ENCODE results near the gene DLG2. TPM values are rescaled to one million over a fixed set of nuclear protein-coding genes. Genes with fewer than 3 reads are reported as not detected.

DLG2 gene
- total RNA-seq, 4 donors from 2014 or later, result 1.3 to 4.7 (median 2.4) TPM

GRCh38 chr11:84958295-84958694 lies 668.8 kb downstream of the DLG2 start:
- no peaks in the 10 kb centered on the region for H3K36me3 ChIP-seq
- no peaks in the 10 kb centered on the region for H3K9me3 ChIP-seq
- no peak for TF ChIP-seq POLR2A (IDR thresholded peaks at IDR 0.05)
- no peak for TF ChIP-seq CTCF (IDR thresholded peaks at IDR 0.05 in 4 of 5, conservative IDR thresholded peaks at IDR 0.05 in 1 of 5)
- no peak for DNase-seq
- no peaks in the 10 kb centered on the region for H3K4me1 ChIP-seq
- no peak overlapping the region for H3K4me3 ChIP-seq
- intact Hi-C loops (cut with DNase I; ENCODE audit: low total_unique reads), result no loop called here
- no peaks in the 10 kb centered on the region for H3K27me3 ChIP-seq
- no peak for ATAC-seq
- no peak overlapping the region for H3K27ac ChIP-seq
- in situ Hi-C loops (cut with MboI; ENCODE audit: low sequenced_read_pairs in 4 of 4), result no loop called here

GRCh38 chr11:84950569-84951270 lies 676.4 kb downstream of the DLG2 start:
- Histone ChIP-seq H3K27me3 (no peaks in the 10 kb centered on the region), H3K4me3 (no peak overlapping the region), H3K27ac (no peak overlapping the region), H3K9me3 (no peaks in the 10 kb centered on the region), H3K36me3 (no peaks in the 10 kb centered on the region), H3K4me1 (no peaks in the 10 kb centered on the region)
- DNase-seq (no peak), ATAC-seq (no peak)
- in situ Hi-C loops (cut with MboI; ENCODE audit: low sequenced_read_pairs in 4 of 4), result no loop called here
- intact Hi-C loops (cut with DNase I; ENCODE audit: low total_unique reads), result no loop called here
- no peak for TF ChIP-seq POLR2A (IDR thresholded peaks at IDR 0.05)
- TF ChIP-seq CTCF (IDR thresholded peaks at IDR 0.05 in 4 of 5, conservative IDR thresholded peaks at IDR 0.05 in 1 of 5), result no peak

- Histone ChIP-seq H3K27me3 (no peaks in the 10 kb centered on the region), H3K9me3 (no peaks in the 10 kb centered on the region), H3K4me3 (no peak overlapping the region), H3K4me1 (no peaks in the 10 kb centered on the region), H3K36me3 (no peaks in the 10 kb centered on the region), H3K27ac (no peak overlapping the region)
- DNase-seq (no peak), ATAC-seq (no peak)
- intact Hi-C loops (cut with DNase I; ENCODE audit: low total_unique reads) (no loop called here), in situ Hi-C loops (cut with MboI; ENCODE audit: low sequenced_read_pairs in 4 of 4) (no loop called here)
- TF ChIP-seq CTCF (IDR thresholded peaks at IDR 0.05 in 4 of 5, conservative IDR thresholded peaks at IDR 0.05 in 1 of 5) (no peak), POLR2A (IDR thresholded peaks at IDR 0.05) (no peak)
These were observed 679.1 kb downstream of the DLG2 start for GRCh38 chr11:84947970-84948580.

- DNase-seq (no peak), ATAC-seq (no peak)
- H3K4me3 ChIP-seq, result no peak overlapping the region
- TF ChIP-seq CTCF (IDR thresholded peaks at IDR 0.05 in 4 of 5, conservative IDR thresholded peaks at IDR 0.05 in 1 of 5), result no peak
- TF ChIP-seq POLR2A (IDR thresholded peaks at IDR 0.05), result no peak
- no peak overlapping the region for H3K27ac ChIP-seq
- in situ Hi-C loops (cut with MboI; ENCODE audit: low sequenced_read_pairs in 4 of 4), result no loop called here
- H3K36me3 ChIP-seq, result no peaks in the 10 kb centered on the region
- intact Hi-C loops (cut with DNase I; ENCODE audit: low total_unique reads), result no loop called here
- H3K4me1 ChIP-seq, result no peaks in the 10 kb centered on the region
- H3K9me3 ChIP-seq, result no peaks in the 10 kb centered on the region
- H3K27me3 ChIP-seq, result no peaks in the 10 kb centered on the region
These were observed 680.1 kb downstream of the DLG2 start for GRCh38 chr11:84947070-84947469.
